HG02981 (cell line): Measurements from ENCODE around the gene HECTD4.
"Not testable (repeated sequence)": the region's sequence is repeated elsewhere in the genome, so short reads cannot be mapped to it uniquely, and the experiment has no call there.

Experiments
- ATAC-seq: cut with Tn5 transposase; IDR thresholded peaks from one replicate; pipeline ENCODE4 v1.9.1; 2021; ENCODE audit warnings: mild to moderate bottlenecking, moderate library complexity; ENCODE audit not compliant: unreplicated experiment

HECTD4 gene

GRCh38 chr12:112131686-112132085 is 250.5 kb downstream of the HECTD4 start:
- no peak for ATAC-seq

GRCh38 chr12:112130441-112130998 is 251.7 kb downstream of the HECTD4 start:
- ATAC-seq: peak; percentile 62

- no peak for ATAC-seq
Measured at GRCh38 chr12:112126911-112127310, 255.3 kb downstream of the HECTD4 start.

- no peak for ATAC-seq
Measured at GRCh38 chr12:112126000-112126438, 256.2 kb downstream of the HECTD4 start.

GRCh38 chr12:112125250-112125999 is 256.8 kb downstream of the HECTD4 start, which contains the start of gene TRAFD1:
Gene TRAFD1, plus strand, starts transcription at chr12:112125560. Its CDS starts 4,963 bp downstream, at chr12:112130523.
- ATAC-seq: peak; percentile 98

GRCh38 chr12:112124918-112125249 is 257.3 kb downstream of the HECTD4 start:
- no peak for ATAC-seq

GRCh38 chr12:112122823-112123690 is 259.2 kb downstream of the HECTD4 start:
- ATAC-seq: no peak

GRCh38 chr12:112121780-112122565 is 260.3 kb downstream of the HECTD4 start:
- ATAC-seq: no peak

GRCh38 chr12:112117685-112118084 is 264.5 kb downstream of the HECTD4 start:
- no peak for ATAC-seq

- no peak for ATAC-seq
Measured at GRCh38 chr12:112116232-112117060, 265.8 kb downstream of the HECTD4 start.

GRCh38 chr12:112115259-112116045 is 266.8 kb downstream of the HECTD4 start:
- no peak for ATAC-seq

GRCh38 chr12:112112409-112113133 is 269.7 kb downstream of the HECTD4 start:
- ATAC-seq: no peak

- no peak for ATAC-seq
Measured at GRCh38 chr12:112111931-112112330, 270.3 kb downstream of the HECTD4 start.

GRCh38 chr12:112110787-112111662 is 271.2 kb downstream of the HECTD4 start:
- not testable (repeated sequence) for ATAC-seq
